Measurements from ENCODE around the gene TUT4.

GRCh38 chr1:52598729-52599128 lies 45.8 kb upstream of the TUT4 start:
- no peak for TF ChIP-seq CTCF (IDR thresholded peaks at IDR 0.05; ENCODE audit: low read depth, low read length)
- TF ChIP-seq EZH2phosphoT487 (IDR thresholded peaks at IDR 0.05; ENCODE audit: low read depth), result no peak

Measured in OCI-LY3 (cell line).